ENCODE data around the gene FUBP1. TPM values are rescaled to one million over a fixed set of nuclear protein-coding genes. Genes with fewer than 3 reads are reported as not detected.

FUBP1 gene
- total RNA-seq, 1 experiment from 2014 or later = 208 TPM

DNA sequence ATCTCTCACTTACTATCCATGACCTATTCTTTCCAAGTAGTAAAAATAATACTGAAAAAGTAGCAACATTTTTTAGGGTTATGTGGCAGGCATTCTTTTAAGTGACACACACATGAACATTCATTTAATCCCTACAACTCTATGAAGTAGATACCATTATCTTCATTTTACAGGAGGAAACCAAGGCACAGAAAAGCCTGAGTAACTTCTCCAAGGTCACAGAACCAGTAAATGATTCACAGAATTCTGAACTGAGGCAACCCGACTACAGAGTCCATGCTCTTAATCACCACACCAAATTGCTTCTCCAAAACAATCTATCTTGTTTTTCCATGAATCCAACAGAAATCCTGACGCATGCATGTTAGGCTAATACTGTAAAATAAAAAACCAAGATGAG is 17.5 kb downstream of the FUBP1 start (continued):
- TF ChIP-seq ZNF121 (CRISPR knock-in tag; IDR thresholded peaks at IDR 0.05) (no peak), ZNF396 (CRISPR knock-in tag; IDR thresholded peaks at IDR 0.05; ENCODE audit: borderline replicate concordance) (no peak), CREM (CRISPR knock-in tag; IDR thresholded peaks at IDR 0.05) (no peak), TEAD4 (CRISPR knock-in tag; IDR thresholded peaks at IDR 0.05) (no peak), ZNF317 (CRISPR knock-in tag; IDR thresholded peaks at IDR 0.05; ENCODE audit: borderline replicate concordance, low read depth) (no peak), TP53 (CRISPR knock-in tag; IDR thresholded peaks at IDR 0.05) (no peak)

DNA sequence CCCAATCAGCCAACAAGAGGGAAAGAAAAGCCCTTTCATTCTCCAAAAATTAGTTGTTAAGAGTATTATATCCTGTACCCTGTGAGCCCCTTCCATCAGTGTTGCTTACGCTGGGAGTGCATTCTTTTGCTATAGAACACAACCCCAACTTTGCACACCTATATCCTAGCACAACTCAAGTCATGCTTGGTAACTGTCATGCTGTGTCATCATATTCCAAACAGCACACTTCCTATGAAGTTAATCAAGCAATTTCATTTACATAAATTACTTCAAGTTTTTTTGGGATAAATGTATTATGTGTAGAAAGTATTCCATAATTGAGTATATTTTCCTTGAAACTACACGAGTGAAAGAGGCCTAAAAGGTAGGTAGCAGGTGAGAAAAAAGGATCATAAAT is 20.0 kb downstream of the FUBP1 start:
- no peaks in the 10 kb centered on the region for H3K4me1 Mint-ChIP-seq
- ChIA-PET POLR2A (no interaction called here), CTCF (no interaction called here)
- ATAC-seq (no peak), DNase-seq (ENCODE audit: low spot score) (no peak)
- no peaks in the 10 kb centered on the region for H3K27me3 Mint-ChIP-seq (ENCODE audit: low read depth)
- H3K9me3 Mint-ChIP-seq = no peaks in the 10 kb centered on the region
- H3K27ac Mint-ChIP-seq = no peak overlapping the region
- no peak overlapping the region for H3K4me3 Mint-ChIP-seq
- peaks cover 88% of the 10 kb centered on the region for H3K36me3 Mint-ChIP-seq
- no peak for TF ChIP-seq TEAD4 (CRISPR knock-in tag; IDR thresholded peaks at IDR 0.05)
- TF ChIP-seq HMGA2 (CRISPR knock-in tag; IDR thresholded peaks at IDR 0.05) = no peak
- TF ChIP-seq ARID4B (CRISPR knock-in tag; IDR thresholded peaks at IDR 0.05; ENCODE audit: borderline replicate concordance) = no peak
- TF ChIP-seq, protein P1, sequence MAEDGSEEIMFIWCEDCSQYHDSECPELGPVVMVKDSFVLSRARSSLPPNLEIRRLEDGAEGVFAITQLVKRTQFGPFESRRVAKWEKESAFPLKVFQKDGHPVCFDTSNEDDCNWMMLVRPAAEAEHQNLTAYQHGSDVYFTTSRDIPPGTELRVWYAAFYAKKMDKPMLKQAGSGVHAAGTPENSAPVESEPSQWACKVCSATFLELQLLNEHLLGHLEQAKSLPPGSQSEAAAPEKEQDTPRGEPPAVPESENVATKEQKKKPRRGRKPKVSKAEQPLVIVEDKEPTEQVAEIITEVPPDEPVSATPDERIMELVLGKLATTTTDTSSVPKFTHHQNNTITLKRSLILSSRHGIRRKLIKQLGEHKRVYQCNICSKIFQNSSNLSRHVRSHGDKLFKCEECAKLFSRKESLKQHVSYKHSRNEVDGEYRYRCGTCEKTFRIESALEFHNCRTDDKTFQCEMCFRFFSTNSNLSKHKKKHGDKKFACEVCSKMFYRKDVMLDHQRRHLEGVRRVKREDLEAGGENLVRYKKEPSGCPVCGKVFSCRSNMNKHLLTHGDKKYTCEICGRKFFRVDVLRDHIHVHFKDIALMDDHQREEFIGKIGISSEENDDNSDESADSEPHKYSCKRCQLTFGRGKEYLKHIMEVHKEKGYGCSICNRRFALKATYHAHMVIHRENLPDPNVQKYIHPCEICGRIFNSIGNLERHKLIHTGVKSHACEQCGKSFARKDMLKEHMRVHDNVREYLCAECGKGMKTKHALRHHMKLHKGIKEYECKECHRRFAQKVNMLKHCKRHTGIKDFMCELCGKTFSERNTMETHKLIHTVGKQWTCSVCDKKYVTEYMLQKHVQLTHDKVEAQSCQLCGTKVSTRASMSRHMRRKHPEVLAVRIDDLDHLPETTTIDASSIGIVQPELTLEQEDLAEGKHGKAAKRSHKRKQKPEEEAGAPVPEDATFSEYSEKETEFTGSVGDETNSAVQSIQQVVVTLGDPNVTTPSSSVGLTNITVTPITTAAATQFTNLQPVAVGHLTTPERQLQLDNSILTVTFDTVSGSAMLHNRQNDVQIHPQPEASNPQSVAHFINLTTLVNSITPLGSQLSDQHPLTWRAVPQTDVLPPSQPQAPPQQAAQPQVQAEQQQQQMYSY (CRISPR knock-in tag; IDR thresholded peaks at IDR 0.05) = no peak
- no peak for TF ChIP-seq EMX1 (CRISPR knock-in tag; IDR thresholded peaks at IDR 0.05)
- no peak for TF ChIP-seq ATF2 (CRISPR knock-in tag; IDR thresholded peaks at IDR 0.05; ENCODE audit: borderline replicate concordance, low read depth)
- no peak for TF ChIP-seq CREB1 (CRISPR knock-in tag; IDR thresholded peaks at IDR 0.05)
- TF ChIP-seq SP1 (CRISPR knock-in tag; conservative IDR thresholded peaks at IDR 0.05) = no peak
- TF ChIP-seq TEAD1 (CRISPR knock-in tag; IDR thresholded peaks at IDR 0.05) = no peak
- no peak for TF ChIP-seq CBFB (CRISPR knock-in tag; IDR thresholded peaks at IDR 0.05; ENCODE audit: low read depth)
- TF ChIP-seq GABPB1 (CRISPR knock-in tag; IDR thresholded peaks at IDR 0.05) = no peak
- no peak for TF ChIP-seq ZNF281 (CRISPR knock-in tag; IDR thresholded peaks at IDR 0.05)
- TF ChIP-seq STAT6 (CRISPR knock-in tag; conservative IDR thresholded peaks at IDR 0.05; ENCODE audit: low read depth) = no peak
- TF ChIP-seq NFATC4 (CRISPR knock-in tag; IDR thresholded peaks at IDR 0.05) = no peak
- TF ChIP-seq ZBTB21 (CRISPR knock-in tag; IDR thresholded peaks at IDR 0.05; ENCODE audit: borderline replicate concordance) = no peak
- TF ChIP-seq, protein P2, sequence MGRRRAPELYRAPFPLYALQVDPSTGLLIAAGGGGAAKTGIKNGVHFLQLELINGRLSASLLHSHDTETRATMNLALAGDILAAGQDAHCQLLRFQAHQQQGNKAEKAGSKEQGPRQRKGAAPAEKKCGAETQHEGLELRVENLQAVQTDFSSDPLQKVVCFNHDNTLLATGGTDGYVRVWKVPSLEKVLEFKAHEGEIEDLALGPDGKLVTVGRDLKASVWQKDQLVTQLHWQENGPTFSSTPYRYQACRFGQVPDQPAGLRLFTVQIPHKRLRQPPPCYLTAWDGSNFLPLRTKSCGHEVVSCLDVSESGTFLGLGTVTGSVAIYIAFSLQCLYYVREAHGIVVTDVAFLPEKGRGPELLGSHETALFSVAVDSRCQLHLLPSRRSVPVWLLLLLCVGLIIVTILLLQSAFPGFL (CRISPR knock-in tag; IDR thresholded peaks at IDR 0.05; ENCODE audit: borderline replicate concordance) = no peak

Measured in WTC11 (cell line).